ENCODE data around the gene VPS13C.

The VPS13C gene

DNA sequence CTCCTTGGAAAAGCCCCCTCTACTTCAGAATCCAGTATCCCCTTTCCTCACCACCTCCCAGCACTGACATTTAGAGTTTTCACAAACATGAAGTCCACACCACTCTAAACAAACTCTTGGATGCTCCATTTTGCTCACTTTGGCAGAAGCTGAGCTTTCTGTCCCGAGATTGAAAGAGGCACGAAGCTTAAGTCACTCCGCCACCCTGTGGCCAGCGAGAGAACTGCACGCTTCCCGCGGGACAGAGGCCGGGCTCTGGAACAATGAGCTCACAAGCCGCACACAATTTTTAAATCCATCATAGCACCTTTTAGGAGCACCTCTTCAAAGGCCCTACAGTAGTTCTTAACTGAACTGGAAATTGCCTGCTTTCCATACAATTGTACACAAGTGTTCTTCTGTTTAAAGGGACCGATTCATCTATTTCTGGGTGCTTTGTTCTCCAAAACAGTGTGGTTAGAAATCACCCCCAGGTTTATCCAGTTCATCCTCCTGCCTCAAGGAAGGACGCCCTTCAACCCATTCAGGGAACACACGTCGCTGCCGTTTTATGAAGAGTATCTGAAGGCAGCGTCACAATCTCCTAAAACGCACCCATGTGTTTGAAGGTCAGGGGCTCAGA, 226.1 kb downstream of the VPS13C start:
- Histone ChIP-seq H3K9me3 (ENCODE audit: severe bottlenecking) (no peaks in the 10 kb centered on the region), H3K27ac (no peak overlapping the region), H3K36me3 (no peaks in the 10 kb centered on the region), H3K27me3 (ENCODE audit: insufficient read depth, low read depth, severe bottlenecking) (no peaks in the 10 kb centered on the region), H3K4me3 (ENCODE audit: low read depth, low read length) (no peak overlapping the region)
- peak; percentile 78 for DNase-seq
- TF ChIP-seq, protein P1, sequence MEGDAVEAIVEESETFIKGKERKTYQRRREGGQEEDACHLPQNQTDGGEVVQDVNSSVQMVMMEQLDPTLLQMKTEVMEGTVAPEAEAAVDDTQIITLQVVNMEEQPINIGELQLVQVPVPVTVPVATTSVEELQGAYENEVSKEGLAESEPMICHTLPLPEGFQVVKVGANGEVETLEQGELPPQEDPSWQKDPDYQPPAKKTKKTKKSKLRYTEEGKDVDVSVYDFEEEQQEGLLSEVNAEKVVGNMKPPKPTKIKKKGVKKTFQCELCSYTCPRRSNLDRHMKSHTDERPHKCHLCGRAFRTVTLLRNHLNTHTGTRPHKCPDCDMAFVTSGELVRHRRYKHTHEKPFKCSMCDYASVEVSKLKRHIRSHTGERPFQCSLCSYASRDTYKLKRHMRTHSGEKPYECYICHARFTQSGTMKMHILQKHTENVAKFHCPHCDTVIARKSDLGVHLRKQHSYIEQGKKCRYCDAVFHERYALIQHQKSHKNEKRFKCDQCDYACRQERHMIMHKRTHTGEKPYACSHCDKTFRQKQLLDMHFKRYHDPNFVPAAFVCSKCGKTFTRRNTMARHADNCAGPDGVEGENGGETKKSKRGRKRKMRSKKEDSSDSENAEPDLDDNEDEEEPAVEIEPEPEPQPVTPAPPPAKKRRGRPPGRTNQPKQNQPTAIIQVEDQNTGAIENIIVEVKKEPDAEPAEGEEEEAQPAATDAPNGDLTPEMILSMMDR (IDR thresholded peaks at IDR 0.05; ENCODE audit: low read depth, low read length) = peak; percentile 88

- Histone ChIP-seq H3K4me3 (ENCODE audit: low read depth, low read length) (no peak overlapping the region), H3K36me3 (no peaks in the 10 kb centered on the region), H3K27ac (no peak overlapping the region), H3K9me3 (ENCODE audit: severe bottlenecking) (no peaks in the 10 kb centered on the region), H3K27me3 (ENCODE audit: insufficient read depth, low read depth, severe bottlenecking) (no peaks in the 10 kb centered on the region)
- TF ChIP-seq, protein P1 (IDR thresholded peaks at IDR 0.05; ENCODE audit: low read depth, low read length) = no peak
- DNase-seq = no peak
These were observed 228.0 kb downstream of the VPS13C start for GRCh38 chr15:61832223-61832622.

DNA sequence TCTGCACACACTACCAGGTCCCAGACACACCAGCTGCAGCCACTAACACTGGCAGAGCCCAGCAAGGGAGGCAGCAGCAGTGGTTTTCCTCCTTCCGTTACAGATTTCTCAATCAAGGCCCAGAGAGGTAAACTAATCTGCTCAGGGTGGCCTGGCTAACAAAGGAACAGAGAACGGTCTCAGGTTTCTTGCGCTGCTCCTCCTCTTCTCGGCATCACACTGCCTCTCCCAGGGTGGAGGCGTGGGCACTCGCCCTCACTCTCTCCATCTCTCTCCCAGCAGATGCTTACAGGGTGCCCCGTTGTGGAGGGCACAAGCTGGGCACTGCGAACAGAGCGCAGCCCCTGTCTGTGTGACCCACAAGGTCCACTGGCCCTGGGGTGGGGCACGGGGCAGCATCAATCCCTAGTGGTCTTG, 228.7 kb downstream of the VPS13C start:
- TF ChIP-seq, protein P1 (IDR thresholded peaks at IDR 0.05; ENCODE audit: low read depth, low read length) = no peak
- Histone ChIP-seq H3K27ac (no peak overlapping the region), H3K36me3 (no peaks in the 10 kb centered on the region), H3K27me3 (ENCODE audit: insufficient read depth, low read depth, severe bottlenecking) (no peaks in the 10 kb centered on the region), H3K9me3 (ENCODE audit: severe bottlenecking) (no peaks in the 10 kb centered on the region), H3K4me3 (ENCODE audit: low read depth, low read length) (no peak overlapping the region)
- no peak for DNase-seq

DNA sequence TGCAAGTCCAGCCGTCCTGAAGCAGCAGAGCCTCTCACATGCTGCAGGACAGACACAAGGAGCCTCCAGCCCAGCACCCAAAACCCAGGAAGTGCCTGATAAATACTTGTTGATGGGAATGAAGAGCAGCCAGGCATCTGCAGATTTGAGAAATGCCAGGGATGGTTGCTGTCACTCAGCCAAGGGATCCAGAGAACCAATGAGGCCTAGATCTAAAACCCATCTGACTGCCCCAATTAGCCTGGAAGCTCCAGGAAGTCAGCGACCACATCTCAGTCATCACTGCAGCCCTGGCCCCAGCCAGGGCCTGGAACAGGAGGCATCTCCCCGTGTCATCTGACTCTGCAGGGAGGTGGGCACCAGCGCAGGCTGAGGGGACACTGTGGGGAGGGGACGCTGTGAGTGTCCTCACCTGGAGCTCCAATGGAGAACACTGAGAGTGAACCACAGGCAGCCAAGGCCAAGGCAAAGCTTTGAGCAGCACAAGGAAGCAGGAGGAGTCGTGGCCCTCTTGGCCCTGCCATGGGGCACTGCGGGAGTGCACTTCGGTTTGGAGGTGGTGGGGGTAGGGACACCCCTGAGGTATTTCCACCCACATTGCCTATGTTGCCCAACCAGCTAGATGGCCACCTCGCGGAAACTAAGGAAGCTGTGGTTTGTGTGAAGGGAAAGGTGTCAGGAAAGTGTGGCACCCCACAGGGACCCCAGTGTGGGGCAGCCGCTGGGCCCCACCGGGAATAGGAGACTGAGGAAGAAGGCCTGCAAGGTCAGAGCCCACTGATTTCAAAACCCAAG, 229.5 kb downstream of the VPS13C start:
- no peak for DNase-seq
- H3K9me3 ChIP-seq (ENCODE audit: severe bottlenecking) = no peaks in the 10 kb centered on the region
- H3K36me3 ChIP-seq = no peaks in the 10 kb centered on the region
- H3K27ac ChIP-seq = no peak overlapping the region
- no peak overlapping the region for H3K4me3 ChIP-seq (ENCODE audit: low read depth, low read length)
- TF ChIP-seq, protein P1 (IDR thresholded peaks at IDR 0.05; ENCODE audit: low read depth, low read length) = no peak
- no peaks in the 10 kb centered on the region for H3K27me3 ChIP-seq (ENCODE audit: insufficient read depth, low read depth, severe bottlenecking)

DNA sequence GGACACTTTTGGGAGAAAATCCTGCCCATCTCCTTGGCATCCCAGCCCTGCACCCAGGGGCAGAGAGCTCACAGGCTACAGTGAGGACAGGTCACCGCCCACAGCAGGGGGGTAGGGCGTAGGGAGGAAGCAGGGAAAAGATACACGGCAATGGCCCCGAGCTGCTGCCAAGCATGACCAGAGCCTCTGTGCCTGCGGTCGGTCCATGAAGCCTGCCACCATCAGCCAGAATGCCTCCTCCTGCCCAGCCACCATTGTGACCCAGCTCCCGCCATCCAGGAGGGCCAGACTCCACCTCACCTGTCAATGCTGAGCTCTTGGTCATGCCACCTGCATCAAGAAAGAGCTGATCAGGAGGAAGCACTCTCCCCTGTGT, 230.7 kb downstream of the VPS13C start:
- DNase-seq = no peak
- H3K27ac ChIP-seq = no peak overlapping the region
- H3K36me3 ChIP-seq = no peaks in the 10 kb centered on the region
- TF ChIP-seq, protein P1 (IDR thresholded peaks at IDR 0.05; ENCODE audit: low read depth, low read length) = no peak
- no peak overlapping the region for H3K4me3 ChIP-seq (ENCODE audit: low read depth, low read length)
- no peaks in the 10 kb centered on the region for H3K27me3 ChIP-seq (ENCODE audit: insufficient read depth, low read depth, severe bottlenecking)
- no peaks in the 10 kb centered on the region for H3K9me3 ChIP-seq (ENCODE audit: severe bottlenecking)

Measured in WERI-Rb-1 (cell line).